OCI-LY1 (cell line): ENCODE results near the gene SPATS2L.

ENCODE experiments used
- H2AFZ ChIP-seq: fragments of 200-600 bp; sonication (generic), shearing (Covaris generic); 2 replicates; pipeline ENCODE4 v1.6.0; 2014; ENCODE audit warnings: antibody characterized with exemption, mild to moderate bottlenecking, low read length
- H3F3A ChIP-seq: fragments of 200-600 bp; sonication (generic), shearing (Covaris generic); 2 replicates; pipeline ENCODE4 v1.6.0; 2014; ENCODE audit warnings: mild to moderate bottlenecking, antibody characterized with exemption, low read length, moderate library complexity; ENCODE audit not compliant: insufficient read depth
- H3K27ac ChIP-seq: fragments of 200-600 bp; sonication (generic); 2 replicates; pipeline ENCODE4 v1.5.1; 2014; ENCODE audit warnings: low read length, mixed run types, mild to moderate bottlenecking, low read depth; ENCODE audit not compliant: poor library complexity, severe bottlenecking
- H3K27me3 ChIP-seq: fragments of 200-600 bp; sonication (generic); 2 replicates; pipeline ENCODE4 v1.6.0; 2014; ENCODE audit warnings: antibody characterized with exemption, mild to moderate bottlenecking, low read length, moderate library complexity; ENCODE audit not compliant: insufficient read depth
- H3K36me3 ChIP-seq: fragments of 200-600 bp; sonication (generic); 2 replicates; pipeline ENCODE4 v1.6.1; 2014; ENCODE audit warnings: mild to moderate bottlenecking, antibody characterized with exemption, low read length, moderate library complexity, mixed read lengths; ENCODE audit not compliant: insufficient read depth
- H3K4me1 ChIP-seq: fragments of 200-600 bp; sonication (generic); 2 replicates; pipeline ENCODE4 v1.5.1; 2014; ENCODE audit warnings: mild to moderate bottlenecking, low read length, moderate library complexity; ENCODE audit not compliant: insufficient read depth, severe bottlenecking
- H3K4me2 ChIP-seq: fragments of 200-600 bp; sonication (generic), shearing (Covaris generic); 2 replicates; pipeline ENCODE4 v1.6.1; 2014; ENCODE audit warnings: low read length
- H3K4me3 ChIP-seq: fragments of 200-600 bp; sonication (generic); 2 replicates; pipeline ENCODE4 v1.5.1; 2014; ENCODE audit warnings: low read length, low read depth, mild to moderate bottlenecking, mixed read lengths; ENCODE audit not compliant: poor library complexity, severe bottlenecking
- H3K79me2 ChIP-seq: fragments of 200-600 bp; shearing (Covaris generic); 2 replicates; pipeline ENCODE4 v1.6.1; 2016; ENCODE audit warnings: mixed run types, low read length, mixed read lengths; ENCODE audit not compliant: insufficient read depth
- H3K9ac ChIP-seq: fragments of 200-600 bp; sonication (generic), shearing (Covaris generic); 2 replicates; pipeline ENCODE4 v1.6.1; 2014; ENCODE audit warnings: mild to moderate bottlenecking, low read length, mixed read lengths
- H3K9me2 ChIP-seq: fragments of 200-600 bp; sonication (generic), shearing (Covaris generic); 2 replicates; pipeline ENCODE4 v1.6.1; 2014; ENCODE audit warnings: low read depth, mild to moderate bottlenecking, low read length, mixed read lengths
- H3K9me3 ChIP-seq: fragments of 200-600 bp; shearing (Covaris generic); 2 replicates; pipeline ENCODE4 v1.6.1; 2014; ENCODE audit warnings: low read length, mixed read lengths
- H4K20me1 ChIP-seq: fragments of 200-600 bp; sonication (generic), shearing (Covaris generic); 2 replicates; pipeline ENCODE4 v1.6.0; 2016; ENCODE audit warnings: mild to moderate bottlenecking, low read length; ENCODE audit not compliant: insufficient read depth
- EZH2 ChIP-seq: fragments of 200-600 bp; sonication (generic), shearing (Covaris generic); IDR thresholded peaks from 2 replicates; pipeline ENCODE4 v1.8.0; 2017; ENCODE audit warnings: borderline replicate concordance, mixed run types, mild to moderate bottlenecking, antibody characterized with exemption, low read length, moderate library complexity, mixed read lengths
- TF ChIP-seq, protein P1 (sequence below): fragments of 200-600 bp; sonication (generic), shearing (Covaris generic); IDR thresholded peaks from 2 replicates; pipeline ENCODE4 v1.5.1; 2017; ENCODE audit warnings: mild to moderate bottlenecking, antibody characterized with exemption, low read length, moderate library complexity, mixed read lengths

SPATS2L gene

GRCh38 chr2:200274116-200275075, 32.1 kb upstream of the SPATS2L start:
- Histone ChIP-seq H3K9me2 (no peaks in the 10 kb centered on the region), H3K9me3 (no peaks in the 10 kb centered on the region), H3F3A (no peaks in the 10 kb centered on the region), H3K79me2 (no peaks in the 10 kb centered on the region), H2AFZ (no peak overlapping the region), H3K4me2 (no peak overlapping the region), H3K9ac (no peak overlapping the region), H3K4me1 (no peaks in the 10 kb centered on the region), H3K27me3 (no peaks in the 10 kb centered on the region), H3K4me3 (no peak overlapping the region), H3K36me3 (no peaks in the 10 kb centered on the region), H3K27ac (no peak overlapping the region), H4K20me1 (no peaks in the 10 kb centered on the region)
- TF ChIP-seq EZH2, result no peak
- TF ChIP-seq, protein P1, sequence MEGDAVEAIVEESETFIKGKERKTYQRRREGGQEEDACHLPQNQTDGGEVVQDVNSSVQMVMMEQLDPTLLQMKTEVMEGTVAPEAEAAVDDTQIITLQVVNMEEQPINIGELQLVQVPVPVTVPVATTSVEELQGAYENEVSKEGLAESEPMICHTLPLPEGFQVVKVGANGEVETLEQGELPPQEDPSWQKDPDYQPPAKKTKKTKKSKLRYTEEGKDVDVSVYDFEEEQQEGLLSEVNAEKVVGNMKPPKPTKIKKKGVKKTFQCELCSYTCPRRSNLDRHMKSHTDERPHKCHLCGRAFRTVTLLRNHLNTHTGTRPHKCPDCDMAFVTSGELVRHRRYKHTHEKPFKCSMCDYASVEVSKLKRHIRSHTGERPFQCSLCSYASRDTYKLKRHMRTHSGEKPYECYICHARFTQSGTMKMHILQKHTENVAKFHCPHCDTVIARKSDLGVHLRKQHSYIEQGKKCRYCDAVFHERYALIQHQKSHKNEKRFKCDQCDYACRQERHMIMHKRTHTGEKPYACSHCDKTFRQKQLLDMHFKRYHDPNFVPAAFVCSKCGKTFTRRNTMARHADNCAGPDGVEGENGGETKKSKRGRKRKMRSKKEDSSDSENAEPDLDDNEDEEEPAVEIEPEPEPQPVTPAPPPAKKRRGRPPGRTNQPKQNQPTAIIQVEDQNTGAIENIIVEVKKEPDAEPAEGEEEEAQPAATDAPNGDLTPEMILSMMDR, result no peak

GRCh38 chr2:200275295-200276013, 31.0 kb upstream of the SPATS2L start:
- no peak for TF ChIP-seq EZH2
- TF ChIP-seq, protein P1, result no peak
- Histone ChIP-seq H3K36me3 (no peaks in the 10 kb centered on the region), H3K9me3 (no peaks in the 10 kb centered on the region), H3K9me2 (no peaks in the 10 kb centered on the region), H3F3A (no peaks in the 10 kb centered on the region), H2AFZ (no peak overlapping the region), H3K4me3 (no peak overlapping the region), H3K79me2 (no peaks in the 10 kb centered on the region), H4K20me1 (no peaks in the 10 kb centered on the region), H3K4me1 (no peaks in the 10 kb centered on the region), H3K27ac (no peak overlapping the region), H3K4me2 (no peak overlapping the region), H3K27me3 (no peaks in the 10 kb centered on the region), H3K9ac (no peak overlapping the region)

- Histone ChIP-seq H3K4me1 (no peaks in the 10 kb centered on the region), H3F3A (no peaks in the 10 kb centered on the region), H3K79me2 (no peaks in the 10 kb centered on the region), H4K20me1 (no peaks in the 10 kb centered on the region), H3K9me3 (no peaks in the 10 kb centered on the region), H2AFZ (no peak overlapping the region), H3K9me2 (no peaks in the 10 kb centered on the region), H3K36me3 (no peaks in the 10 kb centered on the region), H3K27ac (no peak overlapping the region), H3K4me2 (no peak overlapping the region), H3K9ac (no peak overlapping the region), H3K4me3 (no peak overlapping the region), H3K27me3 (no peaks in the 10 kb centered on the region)
- no peak for TF ChIP-seq EZH2
- TF ChIP-seq, protein P1, result no peak
Observed at GRCh38 chr2:200276472-200276871, 30.0 kb upstream of the SPATS2L start.
